ENCODE measurements around the gene ARHGAP15.

Gene ARHGAP15

DNA sequence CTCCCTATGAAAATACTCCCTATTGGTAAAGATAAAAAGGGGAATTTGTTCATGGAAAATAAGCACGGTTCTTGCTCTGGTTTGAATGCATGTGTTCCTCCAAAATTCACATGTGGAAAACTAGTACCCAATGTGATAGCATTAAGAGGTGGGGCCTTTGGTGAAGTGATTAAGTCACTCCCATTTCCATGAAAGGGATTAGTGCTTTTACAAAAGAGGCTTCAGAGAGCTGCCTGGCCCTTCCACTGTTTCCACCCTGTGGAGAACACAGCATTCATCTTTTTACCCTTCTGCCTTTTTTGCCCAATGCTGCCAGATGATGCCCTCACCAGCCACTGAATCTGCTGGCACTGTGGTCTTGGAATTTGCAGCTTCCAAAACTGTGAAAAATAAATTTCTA lies 666.8 kb downstream of the ARHGAP15 start:
- no peak for TF ChIP-seq EZH2phosphoT487 (IDR thresholded peaks at IDR 0.05; ENCODE audit: borderline replicate concordance, low read length)
- TF ChIP-seq, protein P1, sequence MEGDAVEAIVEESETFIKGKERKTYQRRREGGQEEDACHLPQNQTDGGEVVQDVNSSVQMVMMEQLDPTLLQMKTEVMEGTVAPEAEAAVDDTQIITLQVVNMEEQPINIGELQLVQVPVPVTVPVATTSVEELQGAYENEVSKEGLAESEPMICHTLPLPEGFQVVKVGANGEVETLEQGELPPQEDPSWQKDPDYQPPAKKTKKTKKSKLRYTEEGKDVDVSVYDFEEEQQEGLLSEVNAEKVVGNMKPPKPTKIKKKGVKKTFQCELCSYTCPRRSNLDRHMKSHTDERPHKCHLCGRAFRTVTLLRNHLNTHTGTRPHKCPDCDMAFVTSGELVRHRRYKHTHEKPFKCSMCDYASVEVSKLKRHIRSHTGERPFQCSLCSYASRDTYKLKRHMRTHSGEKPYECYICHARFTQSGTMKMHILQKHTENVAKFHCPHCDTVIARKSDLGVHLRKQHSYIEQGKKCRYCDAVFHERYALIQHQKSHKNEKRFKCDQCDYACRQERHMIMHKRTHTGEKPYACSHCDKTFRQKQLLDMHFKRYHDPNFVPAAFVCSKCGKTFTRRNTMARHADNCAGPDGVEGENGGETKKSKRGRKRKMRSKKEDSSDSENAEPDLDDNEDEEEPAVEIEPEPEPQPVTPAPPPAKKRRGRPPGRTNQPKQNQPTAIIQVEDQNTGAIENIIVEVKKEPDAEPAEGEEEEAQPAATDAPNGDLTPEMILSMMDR (IDR thresholded peaks at IDR 0.05; ENCODE audit: low read depth, low read length, poor library complexity, severe bottlenecking) = no peak
- no peaks in the 10 kb centered on the region for H3K36me3 ChIP-seq (ENCODE audit: control insufficient read depth, low read length)
- H4K20me1 ChIP-seq (ENCODE audit: control insufficient read depth, insufficient read depth, low read depth, low read length) = no peaks in the 10 kb centered on the region
- H3F3A ChIP-seq (ENCODE audit: control insufficient read depth, insufficient read depth) = no peaks in the 10 kb centered on the region
- no peaks in the 10 kb centered on the region for H3K27me3 ChIP-seq (ENCODE audit: control insufficient read depth, low read length)
- H3K4me1 ChIP-seq (ENCODE audit: control insufficient read depth, low read length) = no peaks in the 10 kb centered on the region
- H3K27ac ChIP-seq (ENCODE audit: low read depth, low read length) = no peak overlapping the region
- no peak overlapping the region for H3K4me3 ChIP-seq (ENCODE audit: low read length)
- no peaks in the 10 kb centered on the region for H3K79me2 ChIP-seq (ENCODE audit: control insufficient read depth, low read length)
- H3K4me2 ChIP-seq (ENCODE audit: low read length) = no peak overlapping the region
- H3K9me3 ChIP-seq (ENCODE audit: control insufficient read depth, insufficient read depth, low read length) = no peaks in the 10 kb centered on the region
- no peaks in the 10 kb centered on the region for H3K9me2 ChIP-seq (replicated peaks; ENCODE audit: control insufficient read depth, low read length)

DNA sequence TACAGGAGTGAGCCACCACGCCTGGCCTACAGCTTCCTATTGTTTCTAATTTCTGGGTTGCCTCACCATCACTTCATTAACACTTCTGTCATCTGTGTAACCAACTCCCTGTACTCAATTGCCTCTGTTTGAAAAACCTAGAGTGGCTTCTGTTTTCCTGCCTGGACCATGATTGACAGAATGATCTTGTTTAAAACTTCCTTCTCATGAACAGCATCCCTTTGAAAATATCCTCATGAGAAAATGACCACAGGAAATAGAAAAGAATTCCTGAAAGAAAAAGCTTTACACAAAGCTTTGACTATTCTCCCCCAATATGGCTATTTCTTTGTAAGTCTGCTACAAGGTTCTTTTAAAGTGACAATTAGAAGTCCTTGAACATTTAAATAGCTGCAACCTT lies 672.3 kb downstream of the ARHGAP15 start:
- Histone ChIP-seq H4K20me1 (ENCODE audit: control insufficient read depth, insufficient read depth, low read depth, low read length) (no peaks in the 10 kb centered on the region), H3K79me2 (ENCODE audit: control insufficient read depth, low read length) (no peaks in the 10 kb centered on the region), H3K4me3 (ENCODE audit: low read length) (no peak overlapping the region), H3K4me2 (ENCODE audit: low read length) (no peak overlapping the region), H3K27ac (ENCODE audit: low read depth, low read length) (no peak overlapping the region), H3K9me2 (replicated peaks; ENCODE audit: control insufficient read depth, low read length) (no peaks in the 10 kb centered on the region), H3K27me3 (ENCODE audit: control insufficient read depth, low read length) (no peaks in the 10 kb centered on the region), H3K36me3 (ENCODE audit: control insufficient read depth, low read length) (no peaks in the 10 kb centered on the region), H3F3A (ENCODE audit: control insufficient read depth, insufficient read depth) (no peaks in the 10 kb centered on the region), H3K9me3 (ENCODE audit: control insufficient read depth, insufficient read depth, low read length) (no peaks in the 10 kb centered on the region), H3K4me1 (ENCODE audit: control insufficient read depth, low read length) (no peaks in the 10 kb centered on the region)
- TF ChIP-seq, protein P1 (IDR thresholded peaks at IDR 0.05; ENCODE audit: low read depth, low read length, poor library complexity, severe bottlenecking) = no peak
- TF ChIP-seq EZH2phosphoT487 (IDR thresholded peaks at IDR 0.05; ENCODE audit: borderline replicate concordance, low read length) = no peak

DNA sequence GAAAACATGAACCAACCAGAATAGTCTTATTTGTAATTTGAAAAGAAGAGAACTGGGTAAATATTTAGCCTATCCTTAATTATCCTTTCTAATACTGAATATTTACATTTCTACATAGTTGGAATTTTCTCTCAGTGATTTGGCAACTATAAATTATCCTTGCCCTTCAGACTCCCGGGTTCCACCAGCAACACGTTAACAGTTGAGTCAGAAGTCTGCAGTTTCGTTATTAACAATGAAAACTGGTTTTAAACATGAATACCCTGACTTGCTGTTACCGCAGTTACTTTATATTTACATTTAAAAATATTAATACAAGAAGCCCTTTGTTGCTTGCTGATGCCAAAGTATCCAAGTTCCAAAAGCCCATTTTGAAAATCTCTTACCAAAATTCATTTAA lies 673.0 kb downstream of the ARHGAP15 start:
- TF ChIP-seq EZH2phosphoT487 (IDR thresholded peaks at IDR 0.05; ENCODE audit: borderline replicate concordance, low read length) = no peak
- TF ChIP-seq, protein P1 (IDR thresholded peaks at IDR 0.05; ENCODE audit: low read depth, low read length, poor library complexity, severe bottlenecking) = no peak
- H3K9me3 ChIP-seq (ENCODE audit: control insufficient read depth, insufficient read depth, low read length) = no peaks in the 10 kb centered on the region

More for the DNA sequence above, 673.0 kb downstream of the ARHGAP15 start:
- Histone ChIP-seq H3K9me2 (replicated peaks; ENCODE audit: control insufficient read depth, low read length) (no peaks in the 10 kb centered on the region), H3K27me3 (ENCODE audit: control insufficient read depth, low read length) (no peaks in the 10 kb centered on the region), H3K4me1 (ENCODE audit: control insufficient read depth, low read length) (no peaks in the 10 kb centered on the region), H3K27ac (ENCODE audit: low read depth, low read length) (no peak overlapping the region), H3F3A (ENCODE audit: control insufficient read depth, insufficient read depth) (no peaks in the 10 kb centered on the region), H3K36me3 (ENCODE audit: control insufficient read depth, low read length) (no peaks in the 10 kb centered on the region), H4K20me1 (ENCODE audit: control insufficient read depth, insufficient read depth, low read depth, low read length) (no peaks in the 10 kb centered on the region), H3K4me3 (ENCODE audit: low read length) (no peak overlapping the region), H3K79me2 (ENCODE audit: control insufficient read depth, low read length) (no peaks in the 10 kb centered on the region), H3K4me2 (ENCODE audit: low read length) (no peak overlapping the region)
